HG02852 (cell line): Measurements from ENCODE around the gene ZNF311.
"Not testable (repeated sequence)": the region's sequence is repeated elsewhere in the genome, so short reads cannot be mapped to it uniquely, and the experiment has no call there.

ENCODE experiments used
- ATAC-seq: cut with Tn5 transposase; IDR thresholded peaks from one replicate; pipeline ENCODE4 v1.9.1; 2021; ENCODE audit warnings: mild to moderate bottlenecking, moderate library complexity; ENCODE audit not compliant: unreplicated experiment

Gene ZNF311

GRCh38 chr6:28956331-28956730 lies 48.8 kb downstream of the ZNF311 start:
- no peak for ATAC-seq

- ATAC-seq = no peak
Observed at GRCh38 chr6:28953585-28954258, 51.4 kb downstream of the ZNF311 start.

- peak; percentile 47 for ATAC-seq
Observed at GRCh38 chr6:28953039-28953584, 52.0 kb downstream of the ZNF311 start.

GRCh38 chr6:28949656-28950195 lies 55.4 kb downstream of the ZNF311 start:
- ATAC-seq = not testable (repeated sequence)

- ATAC-seq = no peak
Observed at GRCh38 chr6:28948782-28949486, 56.2 kb downstream of the ZNF311 start.

GRCh38 chr6:28947831-28948270 lies 57.3 kb downstream of the ZNF311 start:
- ATAC-seq = no peak

- no peak for ATAC-seq
Observed at GRCh38 chr6:28947067-28947765, 57.9 kb downstream of the ZNF311 start.

- no peak for ATAC-seq
Observed at GRCh38 chr6:28945349-28945748, 59.8 kb downstream of the ZNF311 start.
